Lower leg skin (tissue), 4 donors: ENCODE measurements around the gene RANBP6. TPM values are rescaled to one million over a fixed set of nuclear protein-coding genes. Genes with fewer than 3 reads are reported as not detected.

Experiments
- DNase-seq, 2 donors: peaks; one replicate each; pipeline ENCODE4 v3.0.0-alpha.2; 2019; ENCODE audit warnings: low spot score in 2 of 2
- H3K4me3 ChIP-seq: fragments of 200-600 bp; sonication (generic); 2 replicates; pipeline ENCODE4 v1.5.1; 2017; ENCODE audit warnings: mild to moderate bottlenecking, low read depth; ENCODE audit not compliant: poor library complexity, severe bottlenecking
- POLR2A ChIP-seq, 2 donors: fragments of 450-650 bp; IDR thresholded peaks; one replicate each; pipeline ENCODE4 v1.6.1; 2016 to 2017; ENCODE audit warnings: antibody characterized with exemption in 2 of 2, mild to moderate bottlenecking in 1 of 2, moderate library complexity in 1 of 2
- WGBS, 2 donors: methylation state at CpG; one replicate each; pipeline ENCODE4 v1.1.5; 2018; 5-methylcytosine and 5-hydroxymethylcytosine counted together
- intact Hi-C: fragments of 100-400 bp; cut with DNase I; formaldehyde crosslinking; loops from one replicate; pipeline ENCODE4 v1.15.0; 2023; ENCODE audit warnings: low total_unique reads
- total RNA-seq, 4 donors: library from RNA; depleted of rRNA; stranded (reverse); fragments of >200 nt; gene quantifications; one replicate each; pipeline ENCODE4 v1.1.0, GENCODE V29; 2016
- TF ChIP-seq, protein P1 (sequence below), 3 donors: fragments of 450-650 bp; IDR thresholded peaks; one replicate each; pipeline ENCODE4 v1.5.1; 2016; ENCODE audit warnings: antibody characterized with exemption in 3 of 3, mild to moderate bottlenecking in 3 of 3, moderate library complexity in 2 of 3

Gene RANBP6
- total RNA-seq, 4 donors from 2014 or later = 16.0 to 19.8 (median 17.9) TPM

GRCh38 chr9:6014670-6015270 is 654 bp downstream of the RANBP6 start:
- no peak for DNase-seq
- H3K4me3 ChIP-seq = peak overlapping the region; percentile 56
- TF ChIP-seq, protein P1, sequence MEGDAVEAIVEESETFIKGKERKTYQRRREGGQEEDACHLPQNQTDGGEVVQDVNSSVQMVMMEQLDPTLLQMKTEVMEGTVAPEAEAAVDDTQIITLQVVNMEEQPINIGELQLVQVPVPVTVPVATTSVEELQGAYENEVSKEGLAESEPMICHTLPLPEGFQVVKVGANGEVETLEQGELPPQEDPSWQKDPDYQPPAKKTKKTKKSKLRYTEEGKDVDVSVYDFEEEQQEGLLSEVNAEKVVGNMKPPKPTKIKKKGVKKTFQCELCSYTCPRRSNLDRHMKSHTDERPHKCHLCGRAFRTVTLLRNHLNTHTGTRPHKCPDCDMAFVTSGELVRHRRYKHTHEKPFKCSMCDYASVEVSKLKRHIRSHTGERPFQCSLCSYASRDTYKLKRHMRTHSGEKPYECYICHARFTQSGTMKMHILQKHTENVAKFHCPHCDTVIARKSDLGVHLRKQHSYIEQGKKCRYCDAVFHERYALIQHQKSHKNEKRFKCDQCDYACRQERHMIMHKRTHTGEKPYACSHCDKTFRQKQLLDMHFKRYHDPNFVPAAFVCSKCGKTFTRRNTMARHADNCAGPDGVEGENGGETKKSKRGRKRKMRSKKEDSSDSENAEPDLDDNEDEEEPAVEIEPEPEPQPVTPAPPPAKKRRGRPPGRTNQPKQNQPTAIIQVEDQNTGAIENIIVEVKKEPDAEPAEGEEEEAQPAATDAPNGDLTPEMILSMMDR (IDR thresholded peaks at IDR 0.05) = no peak
- no peak for TF ChIP-seq POLR2A (IDR thresholded peaks at IDR 0.05)
- intact Hi-C loops = no loop called here
- 28 to 37% methylated on average over 9 of the region's 9 CpGs for WGBS, 2 donors

DNA sequence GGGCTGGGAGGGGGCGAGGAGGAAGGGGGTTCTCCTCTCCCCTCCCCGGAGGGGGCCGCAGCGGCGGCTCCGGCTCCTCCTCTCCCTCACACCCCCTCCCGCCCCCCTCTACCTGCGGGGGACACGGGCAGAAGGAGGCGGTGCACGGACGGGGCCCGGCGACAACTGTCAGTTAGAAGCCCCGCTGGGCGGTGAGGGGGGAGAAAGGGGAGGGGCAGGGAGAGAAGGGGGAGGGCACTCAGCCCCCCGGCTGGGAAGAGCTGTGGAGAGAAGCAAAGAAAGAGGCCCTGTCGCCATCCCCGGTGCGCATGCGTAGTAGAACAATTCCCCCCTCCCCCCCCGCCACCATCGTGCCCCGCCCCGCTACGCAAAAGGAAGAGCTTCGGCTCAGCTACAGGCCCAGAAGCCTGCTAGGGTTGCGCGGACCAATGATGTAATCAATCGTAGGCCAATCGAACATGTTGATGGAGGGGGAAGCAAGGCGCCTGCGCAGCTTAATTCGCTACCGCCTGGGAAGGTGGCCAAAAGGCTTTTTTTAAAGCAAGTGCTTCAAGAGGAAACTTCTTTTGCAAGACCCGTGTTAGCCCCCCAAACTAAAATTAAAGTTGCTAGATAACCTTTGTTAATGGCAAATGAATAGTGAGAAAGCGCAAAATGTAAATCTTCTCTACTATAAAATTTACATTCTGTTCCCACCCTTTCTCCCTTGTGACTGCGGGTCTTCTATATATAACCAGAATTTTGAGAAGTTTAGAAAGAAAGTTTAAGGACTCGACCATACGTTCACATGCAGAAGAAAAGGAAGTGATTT is 7.0 kb downstream of the RANBP6 start:
- intact Hi-C loops = no loop called here
- H3K4me3 ChIP-seq = peak overlapping the region; percentile 93
- peak; percentile 97 to 98 for DNase-seq
- TF ChIP-seq, protein P1 (IDR thresholded peaks at IDR 0.05) = no peak
- no peak for TF ChIP-seq POLR2A (IDR thresholded peaks at IDR 0.05)
- WGBS, 2 donors = 0 to 1% methylated on average over 18 of the region's 40 CpGs

DNA sequence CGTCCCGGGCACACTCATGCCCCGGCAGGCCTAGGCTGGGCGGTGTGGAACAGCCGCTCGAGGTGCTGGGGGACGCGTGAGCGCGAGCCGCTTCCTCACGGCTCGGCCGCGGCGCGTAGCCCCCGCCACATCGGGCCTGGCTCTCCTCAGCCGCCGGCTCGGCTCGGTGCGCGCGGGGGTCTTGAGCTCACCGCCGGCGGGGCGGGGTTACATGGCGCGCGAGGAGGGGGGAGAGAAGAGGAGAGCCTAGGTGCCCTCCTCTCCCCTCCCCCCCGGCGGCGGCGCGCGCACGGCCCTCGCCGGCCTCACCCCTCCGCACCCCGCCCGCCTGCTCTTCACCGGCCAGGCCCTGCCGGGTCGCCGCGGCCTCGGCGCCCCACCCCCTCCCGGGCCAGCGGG is 7.7 kb downstream of the RANBP6 start:
- TF ChIP-seq, protein P1 (IDR thresholded peaks at IDR 0.05) = no peak
- TF ChIP-seq POLR2A (IDR thresholded peaks at IDR 0.05) = no peak
- intact Hi-C loops = no loop called here
- 0% methylated on average over 1 of the region's 54 CpGs; no CpG with 5 or more reads in 1 of the 2 donors for WGBS, 2 donors
- H3K4me3 ChIP-seq = peak overlapping the region; percentile 93
- peak; percentile 67 to 95 for DNase-seq

GRCh38 chr9:6007058-6007769 is 8.2 kb downstream of the RANBP6 start:
- DNase-seq = peak; percentile 91 to 98
- H3K4me3 ChIP-seq = peak overlapping the region; percentile 93
- TF ChIP-seq POLR2A (IDR thresholded peaks at IDR 0.05) = no peak
- TF ChIP-seq, protein P1 (IDR thresholded peaks at IDR 0.05) = no peak
- intact Hi-C loops = no loop called here
- 0 to 1% methylated on average over 39 to 43 of the region's 59 CpGs for WGBS, 2 donors

DNA sequence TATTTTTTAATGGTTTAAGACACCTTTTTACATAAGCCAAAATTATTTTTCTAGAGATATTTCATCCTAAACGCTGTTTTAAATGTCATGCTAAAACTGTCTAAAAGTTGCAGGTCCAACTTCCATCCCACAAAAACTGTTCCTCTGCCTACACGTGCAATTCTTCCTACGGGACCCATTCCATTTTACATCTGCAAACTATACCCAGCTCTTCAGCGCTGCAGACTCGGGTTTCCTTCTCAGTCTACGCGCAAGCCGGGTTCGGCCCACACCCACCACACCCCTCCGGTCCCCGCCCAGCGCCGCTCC is 8.7 kb downstream of the RANBP6 start:
- WGBS, 2 donors = 0 to 1% methylated on average over 13 of the region's 13 CpGs
- peak overlapping the region; percentile 93 for H3K4me3 ChIP-seq
- no peak for DNase-seq
- no peak for TF ChIP-seq POLR2A (IDR thresholded peaks at IDR 0.05)
- TF ChIP-seq, protein P1 (IDR thresholded peaks at IDR 0.05) = no peak
- intact Hi-C loops = no loop called here
